Measurements from ENCODE around the gene COL4A1.

- TF ChIP-seq POLR2AphosphoS5 (IDR thresholded peaks at IDR 0.05; ENCODE audit: insufficient read depth in 1 of 2, low read depth in 1 of 2) (peak; percentile 37 to 54), POLR2A (IDR thresholded peaks at IDR 0.05) (no peak)
These were observed 31.6 kb upstream of the COL4A1 start for GRCh38 chr13:110338441-110339101.

All from vagina (tissue), 2 donors.